Inferior parietal cortex (tissue), 1 donor: ENCODE measurements around the gene CTIF.

ENCODE experiments used
- DNase-seq: peaks from one replicate; pipeline ENCODE4 v3.0.0-alpha.2; 2016; ENCODE audit errors: extremely low spot score

The CTIF gene

DNA sequence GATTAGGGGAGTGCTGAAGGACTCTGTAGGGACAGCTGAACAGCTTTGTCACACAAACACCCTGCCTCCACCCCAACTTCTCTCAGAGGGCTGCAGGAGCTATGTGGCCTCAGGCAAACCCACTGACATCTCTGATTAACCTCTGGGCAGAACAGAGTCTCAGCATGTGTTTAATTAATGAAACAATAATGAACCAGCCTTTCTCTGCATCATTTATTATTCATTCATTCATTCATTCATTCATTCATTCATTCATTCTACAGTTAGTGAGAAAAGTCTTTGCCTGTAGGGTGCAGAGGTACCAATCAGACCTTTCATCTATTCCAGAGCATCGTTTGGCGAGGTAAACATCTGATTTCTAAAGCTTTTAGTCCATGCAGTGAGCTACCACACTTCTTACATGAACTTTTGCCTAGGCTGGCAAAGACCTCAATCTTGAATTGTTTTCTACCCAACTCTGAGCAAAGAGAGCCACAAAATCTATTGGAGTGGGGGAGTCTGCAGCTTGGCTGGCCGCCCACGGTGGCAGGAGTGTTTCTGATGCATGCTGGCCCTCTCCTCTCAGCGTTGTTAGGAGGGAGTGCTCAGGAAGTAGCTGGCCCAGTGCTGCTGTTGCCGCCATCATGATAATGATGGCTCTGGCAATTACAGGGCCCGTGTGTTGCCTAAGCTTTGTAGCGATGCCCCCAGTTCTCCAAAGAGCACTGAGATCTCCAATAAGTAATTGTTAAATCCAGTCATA, 213.1 kb downstream of the CTIF start:
- no peak for DNase-seq

DNA sequence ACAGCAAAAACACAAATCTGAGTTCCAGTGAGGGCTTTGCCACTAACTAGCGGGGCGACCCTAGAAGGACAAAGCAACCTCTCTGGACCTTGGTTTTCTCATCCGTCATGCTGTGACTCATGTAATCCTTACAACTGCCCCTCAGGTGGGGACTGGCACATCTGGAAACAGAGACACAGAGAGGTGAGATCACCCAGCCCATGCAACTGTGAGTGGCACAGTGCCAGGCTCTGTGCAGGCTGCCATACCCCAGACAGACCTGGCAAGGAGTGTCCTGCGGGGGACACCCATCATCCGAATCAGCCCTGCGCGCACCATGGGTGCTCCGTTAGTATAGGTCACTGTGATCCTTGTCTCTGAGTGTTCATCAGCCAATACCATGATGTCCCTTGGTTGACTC, 213.6 kb downstream of the CTIF start:
- no peak for DNase-seq

DNA sequence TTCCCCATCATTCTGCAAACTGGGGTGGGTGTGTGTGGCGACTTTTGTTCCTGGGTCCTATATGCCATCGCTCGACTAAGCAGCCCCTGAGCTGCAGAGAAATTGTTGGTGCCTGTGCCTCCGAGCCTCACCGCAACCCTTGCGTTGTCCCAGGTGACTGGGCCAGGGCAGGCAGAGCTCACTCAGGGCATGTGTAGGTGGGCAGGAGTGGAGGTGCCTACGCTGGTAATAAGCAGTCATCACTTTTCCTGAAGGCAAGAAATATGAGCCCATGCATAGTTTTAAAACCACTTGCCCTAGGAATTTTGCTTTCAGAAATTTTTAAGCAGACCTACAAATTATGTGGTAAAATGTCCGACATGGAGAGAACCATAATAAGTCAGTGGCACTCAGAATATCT, 214.1 kb downstream of the CTIF start:
- no peak for DNase-seq

DNA sequence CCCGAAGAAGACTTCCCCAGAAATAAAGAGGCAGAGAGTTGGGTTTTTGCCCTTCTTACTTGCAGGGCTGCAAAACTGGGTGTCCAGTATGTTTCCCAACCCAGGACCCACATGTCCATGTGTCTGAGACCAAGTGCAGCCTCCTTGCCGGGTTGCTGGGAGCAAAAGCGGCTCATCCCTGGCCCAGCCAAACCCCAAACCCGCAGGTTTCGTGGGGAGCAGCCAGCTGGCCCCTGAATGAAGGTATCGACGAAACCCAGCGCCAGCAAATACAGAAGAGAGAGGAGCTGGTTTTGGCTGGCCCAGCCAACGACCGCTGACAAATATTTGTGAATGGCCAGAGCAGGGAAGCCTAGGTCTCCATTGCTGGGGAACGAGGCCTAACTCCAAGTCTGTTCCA, 214.9 kb downstream of the CTIF start:
- DNase-seq: no peak

DNA sequence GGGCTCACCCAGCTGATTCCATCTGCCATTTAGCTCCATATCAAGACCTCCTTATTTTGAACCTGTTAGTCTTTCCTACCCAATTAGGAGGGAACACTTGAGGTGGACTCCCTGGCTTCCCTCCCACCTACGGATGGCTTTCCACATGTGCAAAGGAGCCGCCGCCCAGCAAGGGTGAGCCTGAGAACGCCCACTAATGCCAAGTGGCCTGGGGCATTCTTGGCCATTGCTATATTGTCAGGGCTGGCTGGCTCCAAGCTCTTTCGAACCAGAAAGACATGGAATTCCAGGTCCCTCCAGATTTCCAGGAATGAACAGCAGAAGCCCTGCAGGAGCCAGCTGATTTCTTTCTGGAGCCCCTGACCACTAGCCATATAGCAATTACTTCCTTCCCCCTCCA, 215.7 kb downstream of the CTIF start:
- no peak for DNase-seq

DNA sequence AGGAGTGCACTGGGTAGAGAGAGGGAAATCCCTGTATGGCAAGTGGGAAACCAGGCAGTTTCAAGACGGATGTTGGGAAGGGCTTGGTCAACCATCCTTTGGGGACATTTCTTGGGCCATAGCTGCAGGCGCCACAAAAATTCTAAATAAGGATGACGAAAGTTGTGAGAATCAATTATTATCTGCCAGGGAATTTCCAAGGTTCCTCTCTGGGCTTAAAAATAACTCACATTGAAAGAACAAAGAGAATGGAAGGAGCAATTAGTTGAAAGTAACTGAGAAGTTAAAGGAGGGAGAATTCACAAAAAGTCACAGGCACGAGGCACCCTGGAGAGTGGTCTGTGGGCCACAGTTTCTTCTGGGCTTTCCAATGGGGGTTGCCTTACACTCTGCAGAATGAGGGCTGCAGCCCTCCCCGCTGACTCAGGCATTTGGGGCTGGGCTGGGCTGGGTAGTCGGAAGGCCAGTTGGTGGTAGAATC, 216.2 kb downstream of the CTIF start:
- no peak for DNase-seq

DNA sequence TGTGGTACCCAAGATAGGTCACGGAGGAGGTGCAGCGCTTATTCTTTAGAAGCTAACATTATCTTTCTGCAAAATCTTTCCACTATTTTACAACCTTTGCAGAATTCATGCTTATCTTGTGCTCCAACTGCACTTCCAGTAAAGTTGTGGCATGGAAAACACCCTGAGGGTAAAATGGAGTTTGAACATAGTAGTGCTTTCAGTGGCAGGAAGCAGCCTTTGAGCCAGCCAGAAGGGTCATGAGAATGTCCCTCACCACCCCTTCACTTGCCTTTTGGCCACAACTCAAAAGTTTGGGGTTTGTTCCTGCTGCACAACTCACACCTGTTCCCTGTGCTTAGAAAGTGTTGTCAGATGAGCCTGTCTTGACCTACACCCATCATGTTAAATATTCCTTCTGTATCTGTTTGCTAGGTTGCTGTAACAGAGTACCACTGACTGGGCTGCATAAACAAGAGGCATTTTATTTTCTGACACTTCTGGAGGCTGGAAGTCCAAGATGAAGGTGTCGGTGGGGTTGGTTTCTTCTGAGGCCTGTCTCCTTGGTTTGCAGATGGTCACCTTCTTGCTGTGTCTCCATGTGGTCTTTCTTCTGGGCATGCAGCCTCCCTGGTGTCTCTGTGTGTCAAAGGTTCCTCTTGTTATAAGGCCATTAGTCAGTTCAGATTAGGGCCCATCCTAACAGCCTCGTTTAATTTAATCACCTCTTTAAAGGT, 217.8 kb downstream of the CTIF start:
- no peak for DNase-seq

DNA sequence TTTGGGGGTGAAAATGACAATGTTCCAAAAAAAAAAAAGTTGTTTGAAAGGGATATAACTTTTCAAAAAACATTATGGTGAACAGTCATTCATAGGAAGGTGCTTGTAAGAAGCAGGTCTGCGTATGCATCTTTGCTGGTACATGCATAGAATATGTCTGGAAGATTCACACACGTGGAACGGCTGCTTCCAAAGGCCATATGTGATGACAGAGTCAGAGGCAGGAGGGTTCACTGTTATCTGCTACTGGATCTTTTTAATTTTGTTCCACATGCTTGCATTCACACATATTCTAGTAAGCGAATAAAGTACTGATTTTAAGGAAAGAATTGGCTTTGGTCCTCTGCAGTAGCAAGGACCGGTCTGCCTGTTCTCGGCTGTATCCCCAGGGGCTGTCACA, 218.5 kb downstream of the CTIF start:
- no peak for DNase-seq

DNA sequence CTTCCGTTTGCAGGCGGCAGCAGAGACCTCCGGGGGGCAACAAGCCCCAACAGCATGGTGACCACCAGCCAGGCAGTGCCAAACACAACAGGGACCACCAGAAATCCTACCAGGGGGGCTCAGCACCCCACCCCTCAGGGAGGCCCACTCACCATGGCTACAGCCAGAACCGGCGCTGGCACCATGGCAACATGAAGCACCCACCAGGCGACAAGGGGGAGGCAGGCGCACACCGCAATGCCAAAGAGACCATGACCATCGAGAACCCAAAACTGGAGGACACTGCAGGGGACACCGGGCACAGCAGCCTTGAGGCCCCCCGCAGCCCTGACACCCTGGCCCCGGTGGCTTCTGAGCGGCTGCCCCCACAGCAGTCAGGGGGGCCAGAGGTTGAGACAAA, 219.1 kb downstream of the CTIF start:
- DNase-seq: no peak

DNA sequence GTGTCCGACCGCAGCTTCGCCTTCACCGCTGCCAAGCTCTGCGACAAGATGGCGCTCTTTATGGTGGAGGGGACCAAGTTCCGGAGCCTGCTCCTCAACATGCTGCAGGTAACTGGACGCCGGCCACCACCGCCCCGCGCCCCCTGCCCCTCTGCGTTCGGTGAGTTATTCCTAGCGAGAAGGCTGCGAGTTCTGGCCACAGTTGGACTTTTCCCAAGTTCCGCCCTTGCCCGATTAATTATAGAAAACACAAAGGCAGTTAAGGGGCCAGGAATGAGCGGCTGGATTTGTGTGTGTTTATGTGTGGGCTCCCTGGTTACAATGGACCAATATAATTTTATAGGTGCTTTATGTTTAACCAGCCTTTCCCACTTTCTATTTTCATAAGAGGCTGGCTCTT, 222.8 kb downstream of the CTIF start:
- no peak for DNase-seq

DNA sequence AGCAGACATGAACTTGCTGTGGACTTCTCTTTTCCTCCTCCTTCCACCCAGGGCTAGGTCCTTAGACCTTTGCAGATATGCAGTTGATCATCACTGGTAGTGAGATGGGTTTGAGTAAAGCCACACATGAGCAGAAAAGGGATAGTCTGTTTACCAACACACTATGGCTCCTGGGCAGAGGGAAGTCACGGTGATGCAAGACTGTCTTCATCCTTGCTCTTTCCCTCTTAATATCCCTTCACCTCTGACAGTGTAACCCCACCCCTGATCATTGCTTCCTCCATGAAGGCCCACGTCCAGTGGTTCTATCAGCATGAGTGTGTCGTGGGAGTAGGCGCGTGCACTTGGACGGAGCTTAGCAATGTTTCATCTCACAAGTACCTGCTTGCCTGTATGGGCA, 223.2 kb downstream of the CTIF start:
- DNase-seq: no peak

DNA sequence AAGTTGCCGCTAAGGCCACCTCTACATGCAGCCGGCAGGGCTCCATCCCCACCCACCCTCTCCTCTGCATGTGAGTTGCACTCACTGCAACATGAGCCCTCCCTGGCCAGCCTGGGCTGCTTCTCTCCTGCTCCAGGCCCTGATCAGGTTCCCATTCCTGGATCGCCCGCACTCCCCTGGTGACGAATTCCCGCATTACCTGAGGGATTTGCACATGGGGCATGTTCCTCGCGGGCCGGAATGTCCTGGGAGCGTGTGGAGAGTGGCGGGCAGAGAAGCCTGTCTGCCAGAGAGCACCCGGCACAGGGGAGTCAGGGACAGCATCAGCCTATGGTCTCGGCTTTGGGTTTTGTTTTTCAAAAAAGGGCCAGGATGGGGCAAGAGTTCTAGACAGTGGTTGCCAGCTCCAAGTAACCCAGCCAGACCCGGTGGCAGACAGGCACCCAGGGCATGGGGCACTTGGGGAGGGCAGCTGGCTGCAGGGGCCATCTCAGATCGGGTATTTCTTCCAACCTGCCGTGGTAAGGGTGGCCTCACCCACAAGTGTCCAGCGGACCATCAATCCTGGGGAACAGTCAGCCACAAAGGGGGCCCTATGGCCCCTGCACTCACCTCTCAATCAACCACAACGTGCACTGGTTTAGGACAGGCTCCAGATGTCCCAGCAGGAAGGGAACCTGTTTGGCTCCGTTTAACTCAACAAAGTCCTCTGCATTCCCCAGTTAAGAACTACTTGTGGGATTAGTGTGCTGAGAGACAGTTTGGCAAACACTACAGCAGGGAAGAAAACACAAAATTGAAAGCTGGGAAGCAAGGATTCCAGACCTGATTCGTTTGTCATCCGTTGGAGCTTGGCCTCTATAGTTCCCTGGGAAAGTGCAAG, 224.2 kb downstream of the CTIF start:
- no peak for DNase-seq

DNA sequence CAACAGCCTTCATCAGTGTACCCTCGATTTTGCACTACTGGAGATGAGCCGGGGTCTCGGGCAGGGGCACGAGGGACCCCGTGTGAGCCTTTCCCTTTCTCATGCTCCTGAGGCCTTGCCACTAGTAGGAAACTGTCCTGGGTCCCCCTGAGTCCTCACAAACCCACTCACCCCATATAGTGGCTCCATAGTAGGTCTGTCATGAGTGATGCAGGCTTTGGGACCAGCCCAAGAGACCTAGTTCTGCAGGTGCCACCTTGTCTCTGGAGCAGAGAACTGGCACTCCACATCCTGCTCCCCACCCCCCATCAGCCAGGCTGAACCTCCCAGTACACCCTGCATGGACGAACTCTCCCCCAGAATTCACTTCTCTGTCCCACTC, 224.9 kb downstream of the CTIF start:
- no peak for DNase-seq

DNA sequence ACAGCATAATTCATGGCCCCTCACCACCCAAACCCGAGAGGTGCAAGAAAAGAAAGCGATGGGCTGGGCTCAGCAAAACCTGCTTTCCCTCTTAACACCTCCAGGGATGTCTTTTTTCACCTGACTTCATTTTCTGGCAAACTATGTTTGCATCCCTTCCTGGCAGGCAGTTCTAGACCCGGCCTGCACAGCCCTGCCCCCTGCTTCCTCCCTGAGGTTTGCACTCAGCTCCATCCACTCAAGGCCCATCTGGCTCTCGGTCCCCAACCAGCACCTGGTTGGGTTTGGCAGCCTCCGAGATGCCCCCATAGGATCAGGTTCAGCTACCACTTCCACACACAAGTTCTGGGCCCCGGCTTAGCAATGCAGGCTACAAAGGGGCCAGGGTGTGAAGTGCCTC, 226.2 kb downstream of the CTIF start:
- DNase-seq: no peak

DNA sequence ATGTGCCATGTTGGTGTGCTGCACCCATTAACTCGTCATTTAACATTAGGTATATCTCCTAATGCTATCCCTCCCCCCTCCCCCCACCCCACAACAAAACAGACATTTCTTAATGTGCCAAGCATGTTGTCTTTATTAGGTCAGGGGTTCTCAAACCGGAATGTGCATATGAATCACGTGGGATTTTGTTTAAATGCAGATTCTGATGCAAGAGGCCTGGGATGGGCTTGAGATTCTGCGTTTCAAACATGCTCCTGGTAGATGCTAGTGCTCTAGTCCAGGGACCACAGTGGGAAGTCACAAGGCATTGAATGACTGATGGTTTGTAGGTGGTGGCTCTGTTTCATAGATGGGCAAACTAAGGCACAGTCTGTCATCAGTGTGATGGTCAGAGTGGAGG, 227.2 kb downstream of the CTIF start:
- no peak for DNase-seq

DNA sequence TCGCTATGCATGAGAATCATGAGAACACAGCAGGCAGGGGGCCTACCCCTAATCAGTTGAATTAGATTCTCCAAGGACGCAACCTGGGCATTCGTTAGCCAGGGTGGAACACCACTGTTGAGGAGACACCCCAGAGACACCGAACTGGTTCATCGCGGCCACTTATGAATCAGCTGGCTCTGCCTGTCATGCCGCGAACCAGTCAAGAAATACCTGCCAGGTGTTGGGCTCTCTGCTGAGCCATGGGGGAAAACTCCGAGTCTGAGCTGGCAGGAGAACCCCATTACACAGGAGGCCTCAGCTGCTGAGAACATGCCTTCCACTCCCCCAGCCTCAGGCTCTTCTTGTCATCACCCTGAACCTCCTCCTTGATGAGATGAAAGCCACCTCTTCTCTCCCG, 227.7 kb downstream of the CTIF start:
- no peak for DNase-seq

DNA sequence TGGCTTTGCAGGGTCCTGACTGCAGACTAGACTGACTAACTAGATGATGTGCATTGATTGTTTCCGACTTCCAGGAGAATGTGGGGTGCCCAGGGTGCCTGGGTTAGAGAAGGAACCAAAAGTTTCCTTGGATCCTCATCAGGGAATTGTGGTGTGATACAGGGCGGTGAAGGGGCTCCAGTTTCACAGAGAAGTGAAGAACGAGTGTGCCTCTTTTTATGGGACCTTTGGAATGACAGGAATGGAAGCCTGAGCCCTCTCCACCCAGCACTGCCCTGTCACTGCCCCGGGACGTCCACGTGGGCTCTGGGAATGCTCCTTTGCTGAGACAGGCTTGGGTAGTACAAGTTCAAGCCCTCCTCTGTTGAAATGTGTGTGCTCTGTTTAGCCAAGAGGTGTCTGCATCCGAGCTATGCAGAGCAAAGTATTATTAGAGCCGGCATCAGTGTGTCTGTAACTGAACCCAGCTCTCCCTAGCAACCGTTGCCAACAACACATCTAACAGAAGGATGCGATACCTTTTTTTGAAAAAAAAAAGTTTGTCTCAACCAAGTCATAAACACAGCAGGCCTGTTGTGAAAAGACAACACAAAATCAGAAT, 228.4 kb downstream of the CTIF start:
- DNase-seq: no peak

DNA sequence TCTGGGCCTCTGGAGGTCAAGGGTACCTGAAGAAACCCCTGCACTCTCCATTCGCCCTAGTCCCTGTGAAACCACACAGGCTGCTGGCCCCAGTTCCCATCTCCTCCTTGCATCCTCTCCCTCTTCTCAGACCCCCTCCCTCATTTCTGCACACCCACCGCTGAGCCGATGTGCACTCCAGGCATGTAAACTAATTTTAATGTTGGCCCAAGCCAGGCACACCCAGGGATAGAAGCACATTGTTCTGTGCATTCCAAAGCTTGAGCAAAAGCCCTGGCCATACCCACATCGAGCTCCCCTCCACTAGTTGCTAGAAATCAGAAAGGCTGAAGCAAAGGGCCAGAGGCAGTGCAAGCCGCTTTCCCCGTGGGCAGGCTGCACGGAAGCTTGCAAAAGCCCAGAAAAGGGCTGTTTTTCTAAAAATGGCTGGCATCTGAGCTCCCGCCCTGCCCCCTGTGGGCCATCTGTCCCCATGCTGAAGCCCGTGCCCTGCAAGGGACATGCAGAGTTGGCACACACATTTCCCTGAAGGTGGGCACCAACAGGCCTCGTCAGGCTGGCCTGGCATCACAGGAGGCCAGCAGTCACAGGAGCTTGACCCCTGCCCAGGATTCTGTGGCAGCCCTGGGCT, 230.3 kb downstream of the CTIF start:
- DNase-seq: no peak

DNA sequence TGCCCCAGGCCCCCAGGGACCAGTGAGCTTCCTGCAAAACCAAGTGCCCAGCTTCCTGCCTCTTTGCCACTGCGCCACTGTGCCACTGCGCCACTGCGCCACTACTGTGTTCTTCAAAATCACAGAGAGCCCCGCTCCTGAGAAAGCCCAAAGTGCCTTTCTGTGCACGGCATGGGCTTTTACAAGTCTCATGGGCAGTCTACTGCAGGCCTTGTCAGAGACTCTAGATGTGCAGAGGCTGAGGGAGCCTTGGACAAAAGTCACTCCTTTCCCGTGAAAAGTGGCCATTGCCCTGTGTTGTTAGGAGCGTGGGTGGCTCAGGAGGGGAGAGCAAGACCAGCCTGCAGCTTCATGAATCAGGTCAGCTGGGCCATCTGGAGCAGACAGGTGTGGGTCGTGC, 231.4 kb downstream of the CTIF start:
- DNase-seq: no peak

DNA sequence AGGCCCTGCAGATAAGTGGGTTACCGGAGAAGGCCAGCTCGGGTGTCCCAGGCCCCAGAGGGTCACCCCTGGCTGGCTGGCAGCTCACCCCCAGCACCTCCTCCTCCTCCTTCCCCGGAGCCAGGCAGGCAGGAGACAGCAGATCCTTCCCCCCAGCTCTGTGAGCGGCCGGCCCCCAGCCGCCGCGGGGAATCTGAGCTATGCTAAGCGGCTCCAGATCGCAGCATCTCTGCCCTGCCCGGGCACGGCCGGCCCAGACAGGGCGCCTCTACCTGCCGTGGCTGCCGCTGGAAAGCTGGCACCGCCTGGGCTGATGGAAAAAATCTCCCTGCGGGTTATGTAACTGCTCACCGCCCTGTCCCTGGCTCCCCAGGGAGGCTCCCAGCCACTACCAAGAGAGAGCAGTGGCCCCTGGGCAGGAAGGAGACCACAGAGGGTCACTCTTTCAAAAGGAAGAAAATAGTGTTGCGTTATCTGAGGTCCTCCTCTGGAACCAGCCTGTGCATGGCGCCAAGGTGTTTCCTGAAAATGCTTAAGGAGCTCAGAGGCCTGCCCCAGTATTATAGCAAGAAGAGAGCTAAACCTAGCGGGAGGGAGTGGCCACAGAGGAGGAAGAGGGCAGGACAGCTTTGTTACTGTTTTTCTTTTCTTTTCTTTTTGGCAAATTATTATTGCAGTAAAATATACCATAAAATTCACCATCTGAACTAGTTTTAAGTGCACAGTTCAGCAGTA, 233.0 kb downstream of the CTIF start:
- no peak for DNase-seq

DNA sequence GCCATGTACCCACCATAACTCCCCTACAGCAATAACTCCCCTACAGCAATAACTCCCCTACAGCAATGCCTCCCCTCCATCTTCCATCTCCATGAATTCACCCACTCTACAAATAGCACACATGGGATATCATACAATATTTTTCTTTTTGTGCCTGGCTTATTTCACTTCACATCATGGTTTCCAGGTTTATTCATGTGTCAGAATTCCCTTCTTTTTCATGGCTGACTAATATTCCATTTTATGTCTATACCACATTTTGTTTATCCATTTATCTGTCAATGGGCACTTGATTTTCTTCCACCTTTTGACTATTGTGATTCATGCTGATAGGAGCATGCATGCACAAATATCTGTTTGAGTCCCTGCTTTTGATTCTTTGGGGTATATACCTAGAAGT, 233.6 kb downstream of the CTIF start:
- DNase-seq: no peak
